COR-L47 (cell line): Measurements from ENCODE around the gene DDX59.

ENCODE experiments used
- DNase-seq: peaks from one replicate; lab custom pipeline; 2025; lab: John Stamatoyannopoulos, UW

The DDX59 gene

GRCh38 chr1:200628223-200628881 is 41.4 kb downstream of the DDX59 start:
- no peak for DNase-seq

- DNase-seq = no peak
Measured at GRCh38 chr1:200627575-200628222, 42.0 kb downstream of the DDX59 start.

GRCh38 chr1:200626853-200627534 is 42.7 kb downstream of the DDX59 start:
- DNase-seq = no peak

GRCh38 chr1:200625381-200625824 is 44.3 kb downstream of the DDX59 start:
- no peak for DNase-seq

GRCh38 chr1:200624679-200625335 is 44.9 kb downstream of the DDX59 start:
- DNase-seq = no peak

GRCh38 chr1:200620273-200621131 is 49.2 kb downstream of the DDX59 start, which contains the start of gene KIF14:
KIF14 (minus strand) TSS chr1:200620751; CDS start chr1:200618723, 2,028 bp downstream.
- peak; percentile 96 for DNase-seq

- DNase-seq = no peak
Measured at GRCh38 chr1:200619894-200620272, 49.8 kb downstream of the DDX59 start.

GRCh38 chr1:200610846-200611245 is 58.9 kb downstream of the DDX59 start:
- DNase-seq = no peak

GRCh38 chr1:200602632-200603031 is 67.1 kb downstream of the DDX59 start:
- no peak for DNase-seq
